ENCODE measurements around the gene EHMT1. TPM values are rescaled to one million over a fixed set of nuclear protein-coding genes. Genes with fewer than 3 reads are reported as not detected.
"Not testable (repeated sequence)": the region's sequence is repeated elsewhere in the genome, so short reads cannot be mapped to it uniquely, and the experiment has no call there.

EHMT1 gene
- total RNA-seq, 4 donors from 2014 or later: 71.6 to 78.2 (median 74.2) TPM

DNA sequence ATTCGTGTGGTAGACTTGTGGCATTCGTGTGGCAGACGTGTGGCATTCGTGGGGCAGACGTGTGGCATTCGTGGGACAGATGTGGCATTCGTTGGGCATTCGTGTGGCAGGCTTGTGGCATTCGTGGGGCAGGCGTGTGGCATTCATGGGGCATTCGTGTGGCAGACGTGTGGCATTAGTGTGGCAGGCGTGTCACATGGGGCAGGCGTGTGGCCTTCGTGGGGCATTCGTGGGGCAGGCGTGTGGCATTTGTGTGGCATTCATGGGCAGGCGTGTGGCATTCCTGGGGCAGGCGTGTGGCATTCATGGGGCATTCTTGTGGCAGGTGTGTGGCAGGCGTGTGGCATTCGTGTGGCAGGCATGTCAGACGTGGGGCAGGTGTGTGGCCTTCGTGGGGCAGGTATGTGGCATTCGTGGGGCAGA, 106.0 kb downstream of the EHMT1 start:
- intact Hi-C loops (cut with DNase I): no loop called here
- DNase-seq (ENCODE audit: extremely low spot score): no peak
- H3K27me3 ChIP-seq: no peaks in the 10 kb centered on the region
- TF ChIP-seq POLR2A (IDR thresholded peaks at IDR 0.05; ENCODE audit: low read depth): no peak
- no peak for TF ChIP-seq EP300 (IDR thresholded peaks at IDR 0.05)
- TF ChIP-seq, protein P1, sequence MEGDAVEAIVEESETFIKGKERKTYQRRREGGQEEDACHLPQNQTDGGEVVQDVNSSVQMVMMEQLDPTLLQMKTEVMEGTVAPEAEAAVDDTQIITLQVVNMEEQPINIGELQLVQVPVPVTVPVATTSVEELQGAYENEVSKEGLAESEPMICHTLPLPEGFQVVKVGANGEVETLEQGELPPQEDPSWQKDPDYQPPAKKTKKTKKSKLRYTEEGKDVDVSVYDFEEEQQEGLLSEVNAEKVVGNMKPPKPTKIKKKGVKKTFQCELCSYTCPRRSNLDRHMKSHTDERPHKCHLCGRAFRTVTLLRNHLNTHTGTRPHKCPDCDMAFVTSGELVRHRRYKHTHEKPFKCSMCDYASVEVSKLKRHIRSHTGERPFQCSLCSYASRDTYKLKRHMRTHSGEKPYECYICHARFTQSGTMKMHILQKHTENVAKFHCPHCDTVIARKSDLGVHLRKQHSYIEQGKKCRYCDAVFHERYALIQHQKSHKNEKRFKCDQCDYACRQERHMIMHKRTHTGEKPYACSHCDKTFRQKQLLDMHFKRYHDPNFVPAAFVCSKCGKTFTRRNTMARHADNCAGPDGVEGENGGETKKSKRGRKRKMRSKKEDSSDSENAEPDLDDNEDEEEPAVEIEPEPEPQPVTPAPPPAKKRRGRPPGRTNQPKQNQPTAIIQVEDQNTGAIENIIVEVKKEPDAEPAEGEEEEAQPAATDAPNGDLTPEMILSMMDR (IDR thresholded peaks at IDR 0.05): no peak
- TF ChIP-seq POLR2AphosphoS5 (IDR thresholded peaks at IDR 0.05): no peak
- H3K9me3 ChIP-seq: no peaks in the 10 kb centered on the region
- no peak overlapping the region for H3K4me3 ChIP-seq
- peaks cover 7 to 24% (median 12%) of the 10 kb centered on the region in 4 donors for H3K4me1 ChIP-seq
- H3K27ac ChIP-seq (replicated peaks in 1 of 4): no peak overlapping the region
- WGBS: 95% methylated on average over 24 of the region's 24 CpGs
- H3K36me3 ChIP-seq: peaks cover 6 to 51% (median 31%) of the 10 kb centered on the region in 4 donors

- TF ChIP-seq, protein P1 (IDR thresholded peaks at IDR 0.05): no peak
- TF ChIP-seq POLR2AphosphoS5 (IDR thresholded peaks at IDR 0.05) (no peak), POLR2A (IDR thresholded peaks at IDR 0.05; ENCODE audit: low read depth) (no peak), EP300 (IDR thresholded peaks at IDR 0.05) (no peak)
- Histone ChIP-seq H3K4me1 (peaks cover 7 to 24% (median 12%) of the 10 kb centered on the region in 4 donors), H3K36me3 (peaks cover 6 to 51% (median 31%) of the 10 kb centered on the region in 4 donors), H3K9me3 (no peaks in the 10 kb centered on the region), H3K27ac (replicated peaks in 1 of 4) (no peak overlapping the region), H3K4me3 (no peak overlapping the region), H3K27me3 (no peaks in the 10 kb centered on the region)
- intact Hi-C loops (cut with DNase I): no loop called here
- DNase-seq (ENCODE audit: extremely low spot score): no peak
- 91% methylated on average over 10 of the region's 10 CpGs for WGBS
These were observed 106.8 kb downstream of the EHMT1 start for GRCh38 chr9:137725598-137725997.

DNA sequence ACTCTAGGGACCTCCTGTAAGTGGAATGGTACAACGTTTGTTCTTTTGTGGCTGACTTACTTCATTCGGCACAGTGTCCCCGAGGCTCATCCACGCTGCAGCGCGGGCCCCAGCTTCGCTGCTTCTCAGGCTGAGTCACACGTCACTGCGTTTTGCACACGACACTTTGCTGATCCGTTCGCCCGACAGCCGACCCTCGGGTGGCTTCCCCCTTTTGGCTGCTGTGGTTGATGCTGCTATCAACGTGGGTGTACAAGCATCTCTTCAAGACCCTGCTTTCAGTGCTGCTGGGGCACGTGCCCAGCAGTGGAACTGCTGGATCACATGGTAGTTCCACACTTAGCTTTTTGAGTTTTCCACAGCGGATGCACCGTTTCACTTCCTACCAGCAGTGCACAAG, 107.5 kb downstream of the EHMT1 start:
- Histone ChIP-seq H3K36me3 (peaks cover 6 to 52% (median 30%) of the 10 kb centered on the region in 4 donors), H3K4me1 (peaks cover 7 to 24% (median 12%) of the 10 kb centered on the region in 4 donors)
- H3K9me3 ChIP-seq; H3K27me3 ChIP-seq; H3K4me3 ChIP-seq; intact Hi-C loops (cut with DNase I); DNase-seq (ENCODE audit: extremely low spot score); H3K27ac ChIP-seq (replicated peaks in 1 of 4): not testable (repeated sequence)
- 96% methylated on average over 10 of the region's 19 CpGs for WGBS

DNA sequence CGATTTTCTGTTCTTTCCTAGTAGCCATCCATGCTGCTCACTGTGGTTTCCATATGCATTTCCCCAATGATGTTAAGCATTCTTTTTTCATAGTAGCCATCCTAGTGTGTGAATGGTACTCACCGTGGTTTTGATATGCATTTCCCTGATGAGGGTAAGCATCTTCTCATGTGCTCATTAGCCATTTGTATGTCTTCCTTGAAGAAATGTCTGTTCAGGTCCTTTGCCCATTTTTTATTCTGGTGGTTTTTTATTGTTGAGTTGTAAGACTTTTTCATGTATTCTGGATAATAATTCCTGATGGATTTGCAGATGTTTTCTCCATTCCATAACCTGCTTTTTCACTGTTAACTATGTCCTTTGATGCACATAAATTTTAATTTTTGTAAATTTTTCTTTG, 108.0 kb downstream of the EHMT1 start:
- no peaks in the 10 kb centered on the region for H3K9me3 ChIP-seq
- no peak overlapping the region for H3K27ac ChIP-seq (replicated peaks in 1 of 4)
- peaks cover 7 to 24% (median 12%) of the 10 kb centered on the region in 4 donors for H3K4me1 ChIP-seq
- no peak for DNase-seq (ENCODE audit: extremely low spot score)
- 92% methylated on average over 2 of the region's 2 CpGs for WGBS
- H3K36me3 ChIP-seq: peaks cover 6 to 56% (median 34%) of the 10 kb centered on the region in 4 donors
- intact Hi-C loops (cut with DNase I): no loop called here
- no peak for TF ChIP-seq POLR2A (IDR thresholded peaks at IDR 0.05; ENCODE audit: low read depth)
- TF ChIP-seq, protein P1 (IDR thresholded peaks at IDR 0.05): no peak
- H3K4me3 ChIP-seq: no peak overlapping the region
- no peaks in the 10 kb centered on the region for H3K27me3 ChIP-seq

- Histone ChIP-seq H3K4me3 (no peak overlapping the region), H3K36me3 (peaks cover 6 to 65% (median 42%) of the 10 kb centered on the region in 4 donors), H3K27me3 (no peaks in the 10 kb centered on the region), H3K9me3 (no peaks in the 10 kb centered on the region), H3K4me1 (peaks cover 7 to 19% (median 12%) of the 10 kb centered on the region in 4 donors), H3K27ac (replicated peaks in 1 of 4) (no peak overlapping the region)
- no peak for DNase-seq (ENCODE audit: extremely low spot score)
- intact Hi-C loops (cut with DNase I): no loop called here
- no peak for TF ChIP-seq EP300 (IDR thresholded peaks at IDR 0.05)
- TF ChIP-seq, protein P1 (IDR thresholded peaks at IDR 0.05): no peak
- TF ChIP-seq POLR2A (IDR thresholded peaks at IDR 0.05; ENCODE audit: low read depth): no peak
- no peak for TF ChIP-seq POLR2AphosphoS5 (IDR thresholded peaks at IDR 0.05)
These were observed 108.9 kb downstream of the EHMT1 start for GRCh38 chr9:137727716-137728115.

Measured in esophagus muscularis mucosa (tissue), 4 donors.